Posterior cingulate gyrus (tissue), 11 donors: ENCODE measurements around the gene MAP2K7.
"Not testable (repeated sequence)": the region's sequence is repeated elsewhere in the genome, so short reads cannot be mapped to it uniquely, and the experiment has no call there.

Experiments used
- DNase-seq, 10 donors: peaks; one replicate each; pipeline versions ENCODE4 v3.0.0 to v3.0.0-alpha.2; 2020 to 2021; ENCODE audit warnings: mixed read lengths in 3 of 10
- intact Hi-C: fragments of 100-400 bp; cut with DNase I; formaldehyde crosslinking; loops from one replicate; pipeline ENCODE4 v1.15.1; 2023

The MAP2K7 gene

GRCh38 chr19:7879111-7879807 lies 24.4 kb upstream of the MAP2K7 start:
- intact Hi-C loops = no loop called here
- peak in 1 of 10 donors; percentile 75 for DNase-seq

DNA sequence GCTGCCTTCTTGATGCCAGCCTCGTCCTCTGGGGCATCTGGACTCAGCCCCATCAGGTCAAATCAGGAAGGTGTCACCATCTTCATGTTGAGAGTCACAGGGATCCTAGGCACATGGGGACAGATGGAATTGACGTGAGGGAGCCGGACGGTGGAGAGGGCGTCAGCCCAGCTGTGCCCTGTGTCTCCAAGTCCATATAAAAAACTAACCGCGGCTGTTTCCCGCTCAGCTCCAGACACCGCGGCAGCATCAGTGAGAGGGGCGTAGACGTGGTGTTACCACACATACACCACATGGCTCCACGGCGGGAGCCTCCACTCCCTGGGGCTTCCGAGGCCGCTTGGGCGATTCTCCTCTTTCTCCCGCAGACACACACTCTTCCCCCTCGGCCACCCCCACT lies 23.8 kb upstream of the MAP2K7 start:
- intact Hi-C loops = no loop called here

DNA sequence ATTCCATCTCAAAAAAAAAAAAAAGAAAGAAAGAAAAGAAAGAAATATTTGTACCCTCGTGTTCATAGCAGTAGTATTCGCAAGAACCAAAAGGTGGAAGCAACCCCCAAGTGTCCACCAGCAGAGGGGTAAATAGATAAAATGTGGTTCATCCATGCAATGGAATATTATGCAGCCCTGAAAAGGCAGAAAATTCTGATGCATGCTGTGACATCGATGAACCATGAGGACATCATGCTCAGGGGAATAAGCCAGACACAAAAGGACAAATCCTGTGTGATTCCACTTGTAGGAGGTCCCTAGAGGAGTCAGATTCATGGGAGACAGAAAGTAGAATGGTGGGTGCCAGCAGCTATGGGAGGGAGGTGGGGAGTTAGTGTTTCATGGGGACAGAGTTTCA lies 21.8 kb upstream of the MAP2K7 start:
- intact Hi-C loops = no loop called here
- DNase-seq = no peak

More for the DNA sequence above, 23.8 kb upstream of the MAP2K7 start:
- DNase-seq = peak in 1 of 10 donors; percentile 67

DNA sequence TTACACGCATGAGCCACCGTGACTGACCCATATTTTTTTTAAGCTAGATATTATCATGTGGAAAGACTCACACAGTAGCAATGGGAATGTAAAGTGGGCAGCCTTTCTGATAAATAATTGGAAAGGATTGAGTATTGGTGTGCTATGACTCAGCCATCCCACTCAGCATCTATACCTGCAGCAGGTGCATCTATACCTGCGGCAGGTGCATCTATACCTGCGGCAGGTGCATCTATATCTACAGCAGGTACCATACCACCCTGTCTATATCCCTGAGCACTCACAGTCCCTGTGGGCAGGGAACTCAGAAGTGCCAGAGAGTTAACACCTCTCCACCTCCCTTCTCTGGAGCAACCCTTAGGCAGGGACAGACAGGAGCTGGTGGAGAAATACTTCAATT lies 20.6 kb upstream of the MAP2K7 start:
- intact Hi-C loops = no loop called here
- DNase-seq = no peak

DNA sequence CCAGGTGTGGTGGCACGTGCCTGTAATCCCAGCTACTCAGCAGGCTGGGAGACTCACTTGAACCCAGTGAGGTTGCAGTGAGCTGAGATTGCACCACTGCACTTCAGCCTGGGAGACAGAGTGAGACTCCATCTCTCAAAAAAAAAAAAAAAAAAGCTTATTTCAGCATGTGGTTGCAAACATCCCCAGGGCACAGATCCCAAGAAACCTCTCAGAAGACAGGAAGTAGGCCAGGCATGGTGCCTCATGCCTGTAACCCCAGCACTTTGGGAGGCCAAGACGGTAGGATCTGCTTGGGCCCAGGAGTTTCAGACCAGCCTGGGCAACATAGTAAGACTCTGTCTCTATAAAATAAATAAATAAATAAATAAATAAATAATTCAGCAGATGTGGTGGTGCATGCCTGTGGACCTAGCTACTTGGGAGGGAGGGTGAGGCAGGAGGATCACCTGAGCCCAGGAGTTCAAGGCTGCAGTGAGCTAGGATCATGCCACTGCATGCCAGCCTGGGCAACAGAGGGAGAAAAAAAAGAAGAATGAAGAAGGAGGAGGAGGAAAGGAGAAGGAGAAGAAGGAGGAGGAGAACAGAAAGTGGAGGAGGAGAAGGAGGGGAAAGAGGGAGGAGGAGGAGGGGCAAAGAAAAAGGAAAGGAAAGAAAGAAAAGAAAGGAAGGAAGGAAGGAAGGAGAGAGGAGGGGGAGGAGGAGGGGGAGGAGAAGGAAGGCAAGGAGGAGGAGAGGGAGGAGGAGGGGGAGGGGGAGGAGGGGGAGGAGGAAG lies 19.7 kb upstream of the MAP2K7 start:
- intact Hi-C loops = no loop called here
- no peak for DNase-seq

- intact Hi-C loops = no loop called here
These were observed 17.9 kb upstream of the MAP2K7 start for GRCh38 chr19:7885818-7886217.

GRCh38 chr19:7887408-7888144 lies 16.1 kb upstream of the MAP2K7 start:
- intact Hi-C loops = no loop called here
- no peak for DNase-seq

More at GRCh38 chr19:7885818-7886217, 17.9 kb upstream of the MAP2K7 start:
- DNase-seq = no peak

DNA sequence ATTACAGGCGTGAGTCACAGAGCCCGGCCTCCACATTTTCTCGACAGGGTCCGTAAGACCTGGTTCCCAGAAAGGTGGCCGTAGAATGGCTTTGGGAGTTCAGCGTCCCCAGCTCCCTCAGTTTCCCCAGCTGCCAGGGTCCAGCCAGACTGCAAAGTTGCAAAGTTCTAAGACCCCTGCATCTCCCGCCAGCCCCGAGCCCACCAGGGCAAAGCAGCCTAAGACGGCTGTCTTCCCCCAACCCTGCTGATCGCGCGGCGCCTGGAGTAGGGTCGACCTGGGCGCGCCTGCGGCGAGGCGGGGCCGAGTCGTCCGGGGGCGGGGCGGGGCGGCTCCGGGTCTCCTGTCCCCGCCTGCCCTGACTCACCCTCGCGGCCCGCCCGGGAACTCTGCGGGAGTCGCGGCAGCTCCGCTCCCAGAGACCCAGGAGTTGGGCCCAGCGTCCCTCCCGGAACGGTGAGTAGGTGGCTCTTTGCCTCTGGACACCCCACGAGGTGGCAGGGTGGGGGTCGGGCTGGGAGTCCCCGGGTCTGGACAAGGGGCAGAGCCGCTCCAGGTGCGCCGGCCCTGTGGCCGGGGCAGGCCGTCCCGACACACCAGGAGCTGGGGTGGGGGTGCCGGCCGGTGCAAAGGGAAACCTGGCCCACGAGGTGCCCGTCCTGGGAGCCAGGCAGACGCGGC lies 15.4 kb upstream of the MAP2K7 start, which contains the start of gene LRRC8E:
Gene LRRC8E (plus strand): TSS at position 366 of the 681 bp plus-strand sequence. CDS start 7,094 bp downstream, outside the sequence.
- DNase-seq = peak in 1 of 10 donors; percentile 68
- intact Hi-C loops = no loop called here

DNA sequence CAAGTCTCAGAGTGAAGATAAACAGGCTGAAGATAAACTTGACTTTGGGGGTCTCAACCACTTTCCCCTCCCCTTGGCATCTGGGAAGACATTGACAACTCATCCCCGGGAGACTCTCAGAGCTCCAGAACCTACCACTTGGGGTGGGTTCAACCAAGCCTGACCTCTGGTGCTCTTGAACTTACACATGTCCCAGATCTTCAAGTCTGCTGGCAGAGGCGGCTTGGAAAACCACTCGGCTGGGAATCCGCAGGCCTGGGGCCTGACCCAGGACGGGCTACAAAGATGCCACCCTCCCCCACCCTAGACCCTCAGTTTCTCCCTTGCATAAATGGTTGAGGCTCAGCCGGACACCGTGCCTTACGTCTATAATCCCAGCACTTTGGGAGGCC lies 14.9 kb upstream of the MAP2K7 start:
- no peak for DNase-seq
- intact Hi-C loops = no loop called here

DNA sequence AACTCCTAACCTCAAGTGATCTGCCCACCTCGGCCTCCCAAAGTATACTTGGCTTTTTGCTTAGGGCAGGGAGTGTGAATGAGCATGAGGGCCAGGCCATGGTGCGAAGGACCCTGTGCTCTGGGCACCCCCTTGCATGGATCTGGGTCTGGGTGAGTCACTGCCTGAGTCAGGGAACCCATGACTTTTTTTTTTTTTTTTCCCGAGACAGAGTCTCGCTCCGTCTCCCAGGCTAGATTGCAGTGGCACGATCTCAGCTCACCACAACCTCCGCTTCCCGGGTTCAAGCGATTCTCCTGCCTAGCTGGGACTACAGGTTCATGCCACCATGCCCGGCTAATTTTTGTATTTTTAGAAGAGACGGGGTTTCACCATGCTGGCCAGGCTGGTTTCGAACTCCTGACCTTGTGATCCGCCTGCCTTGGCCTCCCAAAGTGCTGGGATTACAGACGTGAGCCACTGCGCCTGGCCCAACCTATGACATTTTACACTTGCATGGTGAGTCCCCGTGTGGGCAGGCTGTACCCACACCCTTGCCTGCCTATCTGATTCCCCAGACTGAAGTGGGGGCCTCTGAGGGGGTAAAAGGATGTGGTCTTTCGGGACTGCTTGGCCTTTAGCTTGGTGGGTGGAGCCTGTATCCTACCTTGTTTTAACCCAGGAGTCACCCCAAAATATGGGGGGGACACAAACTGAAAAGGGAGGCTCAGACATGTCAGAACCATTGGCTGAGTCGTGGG lies 10.1 kb upstream of the MAP2K7 start:
- intact Hi-C loops, DNase-seq: not testable (repeated sequence)

DNA sequence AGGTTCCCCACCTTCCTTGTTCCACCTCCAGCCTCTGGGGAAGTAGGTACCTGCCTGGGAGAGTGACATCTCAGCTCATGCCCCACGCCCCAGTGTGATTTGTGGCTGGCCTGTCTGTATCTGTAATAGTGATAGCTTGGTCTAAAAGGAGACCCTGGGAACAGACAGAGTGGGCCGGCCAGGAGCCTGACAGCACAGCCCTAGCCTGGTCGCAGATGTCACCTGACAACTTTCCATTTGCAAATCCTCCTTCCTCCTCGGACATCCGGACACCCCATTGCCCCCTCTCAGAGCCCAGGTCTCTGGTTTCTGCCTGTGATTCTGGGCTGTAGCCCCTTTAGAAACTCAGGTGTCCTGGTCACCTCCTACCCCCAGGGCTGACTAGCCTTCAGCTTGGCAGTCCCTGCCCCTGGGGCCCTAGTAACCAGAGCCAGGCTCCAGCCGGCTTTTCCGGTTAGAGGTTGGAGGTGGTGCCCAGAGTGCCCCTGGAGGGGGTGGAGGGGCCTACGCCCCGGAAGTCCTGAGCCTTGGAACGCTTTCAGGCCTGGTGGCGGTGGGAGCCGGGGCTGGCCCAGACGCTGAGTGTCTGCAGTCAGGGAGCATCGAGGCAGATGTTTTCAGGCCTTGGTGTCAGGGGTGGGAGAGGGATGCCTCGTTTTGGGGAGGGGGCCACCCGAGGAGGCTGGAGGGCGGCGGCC lies 8.9 kb upstream of the MAP2K7 start:
- intact Hi-C loops = no loop called here
- DNase-seq = no peak

DNA sequence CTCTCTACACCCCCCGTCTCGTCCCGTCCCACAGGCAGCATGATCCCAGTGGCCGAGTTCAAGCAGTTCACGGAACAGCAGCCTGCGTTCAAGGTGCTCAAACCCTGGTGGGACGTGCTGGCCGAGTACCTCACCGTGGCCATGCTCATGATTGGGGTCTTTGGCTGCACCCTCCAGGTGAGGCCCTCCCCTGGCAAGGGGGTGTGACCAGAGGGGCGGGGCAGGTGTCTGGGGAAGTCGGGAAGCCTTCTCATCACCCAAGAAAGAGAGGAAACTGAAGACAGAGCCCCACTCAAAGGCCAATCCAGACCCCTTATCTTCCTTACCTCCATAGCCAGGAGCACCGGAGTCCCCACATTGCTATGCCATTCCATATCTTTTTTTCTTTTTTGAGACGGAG lies 8.1 kb upstream of the MAP2K7 start:
- no peak for DNase-seq
- intact Hi-C loops = no loop called here

DNA sequence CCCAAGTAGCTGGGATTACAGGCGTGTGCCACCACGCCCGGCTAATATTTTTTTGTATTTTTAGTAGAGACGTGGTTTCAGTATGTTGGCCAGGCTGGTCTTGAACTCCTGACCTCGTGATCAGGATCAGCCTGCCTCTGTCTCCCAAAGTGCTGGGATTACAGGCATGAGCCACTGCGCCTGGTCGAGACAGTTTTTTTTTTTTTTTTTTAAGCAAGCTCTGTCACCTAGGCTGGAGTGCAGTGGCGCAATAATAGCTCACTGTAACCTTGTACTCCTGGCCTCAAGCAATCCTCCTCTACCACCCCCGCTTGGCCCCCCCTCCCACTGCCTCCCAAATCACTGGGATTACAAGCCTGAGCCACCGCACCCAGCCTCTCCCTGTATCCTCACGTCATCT lies 6.4 kb upstream of the MAP2K7 start:
- no peak for DNase-seq
- intact Hi-C loops = no loop called here

- intact Hi-C loops = no loop called here
- no peak for DNase-seq
These were observed 4.7 kb upstream of the MAP2K7 start for GRCh38 chr19:7898967-7899366.

DNA sequence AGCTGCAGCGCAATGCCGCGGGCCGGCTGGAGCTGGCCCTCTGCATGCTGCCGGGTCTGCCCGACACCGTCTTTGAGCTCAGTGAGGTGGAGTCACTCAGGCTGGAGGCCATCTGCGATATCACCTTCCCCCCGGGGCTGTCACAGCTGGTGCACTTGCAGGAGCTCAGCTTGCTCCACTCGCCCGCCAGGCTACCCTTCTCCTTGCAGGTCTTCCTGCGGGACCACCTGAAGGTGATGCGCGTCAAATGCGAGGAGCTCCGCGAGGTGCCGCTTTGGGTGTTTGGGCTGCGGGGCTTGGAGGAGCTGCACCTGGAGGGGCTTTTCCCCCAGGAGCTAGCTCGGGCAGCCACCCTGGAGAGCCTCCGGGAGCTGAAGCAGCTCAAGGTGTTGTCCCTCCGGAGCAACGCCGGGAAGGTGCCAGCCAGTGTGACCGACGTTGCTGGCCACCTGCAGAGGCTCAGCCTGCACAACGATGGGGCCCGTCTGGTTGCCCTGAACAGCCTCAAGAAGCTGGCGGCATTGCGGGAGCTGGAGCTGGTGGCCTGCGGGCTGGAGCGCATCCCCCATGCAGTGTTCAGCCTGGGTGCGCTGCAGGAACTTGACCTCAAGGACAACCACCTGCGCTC lies 3.8 kb upstream of the MAP2K7 start:
- intact Hi-C loops = no loop called here
- DNase-seq = no peak

- intact Hi-C loops = no loop called here
- no peak for DNase-seq
These were observed 3.2 kb upstream of the MAP2K7 start for GRCh38 chr19:7900401-7900870.

- intact Hi-C loops = no loop called here
- no peak for DNase-seq
These were observed 2.7 kb upstream of the MAP2K7 start for GRCh38 chr19:7900931-7901330.

DNA sequence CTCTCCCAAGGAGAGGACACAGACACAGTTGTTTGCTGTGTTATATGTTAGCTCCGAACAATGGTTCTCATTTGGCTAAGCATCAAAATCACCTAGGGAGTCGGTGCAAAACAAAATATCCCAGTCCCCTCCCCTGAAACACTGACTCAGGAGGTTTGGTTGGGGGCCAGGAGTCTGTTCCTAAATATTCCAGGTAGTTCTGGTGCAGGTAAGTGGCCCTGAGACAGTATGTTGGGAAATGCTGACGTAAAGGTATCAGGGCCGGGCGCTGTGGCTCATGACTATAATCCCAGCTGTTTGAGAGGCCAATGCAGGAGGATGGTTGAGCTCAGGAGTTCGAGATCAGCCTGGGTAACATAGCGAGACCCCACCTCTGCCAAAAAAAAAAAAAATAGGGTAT lies 2.3 kb upstream of the MAP2K7 start:
- DNase-seq = no peak
- intact Hi-C loops = no loop called here

- intact Hi-C loops = no loop called here
- peak in 1 of 10 donors; percentile 83 for DNase-seq
These were observed 857 bp upstream of the MAP2K7 start for GRCh38 chr19:7902796-7903243.
